Cardiac muscle cell (in vitro differentiated cells and primary cell): ENCODE results near the gene FHOD3. TPM values are rescaled to one million over a fixed set of nuclear protein-coding genes. Genes with fewer than 3 reads are reported as not detected.

ENCODE experiments used
- DNase-seq, 2 donors: peaks; one replicate each; pipeline versions ENCODE4 v3.0.0 to v3.0.0-alpha.2; 2010 to 2017; ENCODE audit warnings: low read depth in 1 of 2, low spot score in 1 of 2
- H3K27ac ChIP-seq: fragments of 200-600 bp; sonication (generic); 2 replicates; pipeline ENCODE4 v1.5.1; 2016
- H3K27me3 ChIP-seq: fragments of 200-600 bp; sonication (generic); 2 replicates; pipeline ENCODE4 v1.6.0; 2016; ENCODE audit warnings: control low read depth
- H3K36me3 ChIP-seq: fragments of 200-600 bp; sonication (generic); 2 replicates; pipeline ENCODE4 v1.5.1; 2016; ENCODE audit warnings: control low read depth
- H3K4me1 ChIP-seq: fragments of 200-600 bp; sonication (generic); 2 replicates; pipeline ENCODE4 v1.8.1; 2017; ENCODE audit warnings: low read depth, mild to moderate bottlenecking, mixed run types
- H3K4me3 ChIP-seq: fragments of 200-600 bp; sonication (generic); 2 replicates; pipeline ENCODE4 v1.5.1; 2016; ENCODE audit warnings: mild to moderate bottlenecking
- H3K9me3 ChIP-seq: fragments of 200-600 bp; sonication (generic); 2 replicates; pipeline ENCODE4 v1.5.1; 2017; ENCODE audit warnings: low read depth, mild to moderate bottlenecking, control low read depth
- polyA plus RNA-seq: library from polyadenylated mRNA; unstranded; fragments of >200 nt; fragmentation: Nextera tagmentation; extraction: Ambion mirVana; gene quantifications from 2 replicates; pipeline ENCODE4 v1.2.1, GENCODE V29; 2016
- total RNA-seq: library from RNA; depleted of rRNA; stranded (reverse); fragments of >200 nt; gene quantifications from 2 replicates; pipeline ENCODE4 v1.2.3, GENCODE V29; 2016
- TF ChIP-seq, protein P1 (sequence below): IDR thresholded peaks from 2 replicates; pipeline ENCODE4 v1.5.1; 2012; ENCODE audit warnings: low read depth, mild to moderate bottlenecking, low read length

The FHOD3 gene
- total and polyA plus RNA-seq, 2 experiments from 2014 or later: 127 to 347 TPM

DNA sequence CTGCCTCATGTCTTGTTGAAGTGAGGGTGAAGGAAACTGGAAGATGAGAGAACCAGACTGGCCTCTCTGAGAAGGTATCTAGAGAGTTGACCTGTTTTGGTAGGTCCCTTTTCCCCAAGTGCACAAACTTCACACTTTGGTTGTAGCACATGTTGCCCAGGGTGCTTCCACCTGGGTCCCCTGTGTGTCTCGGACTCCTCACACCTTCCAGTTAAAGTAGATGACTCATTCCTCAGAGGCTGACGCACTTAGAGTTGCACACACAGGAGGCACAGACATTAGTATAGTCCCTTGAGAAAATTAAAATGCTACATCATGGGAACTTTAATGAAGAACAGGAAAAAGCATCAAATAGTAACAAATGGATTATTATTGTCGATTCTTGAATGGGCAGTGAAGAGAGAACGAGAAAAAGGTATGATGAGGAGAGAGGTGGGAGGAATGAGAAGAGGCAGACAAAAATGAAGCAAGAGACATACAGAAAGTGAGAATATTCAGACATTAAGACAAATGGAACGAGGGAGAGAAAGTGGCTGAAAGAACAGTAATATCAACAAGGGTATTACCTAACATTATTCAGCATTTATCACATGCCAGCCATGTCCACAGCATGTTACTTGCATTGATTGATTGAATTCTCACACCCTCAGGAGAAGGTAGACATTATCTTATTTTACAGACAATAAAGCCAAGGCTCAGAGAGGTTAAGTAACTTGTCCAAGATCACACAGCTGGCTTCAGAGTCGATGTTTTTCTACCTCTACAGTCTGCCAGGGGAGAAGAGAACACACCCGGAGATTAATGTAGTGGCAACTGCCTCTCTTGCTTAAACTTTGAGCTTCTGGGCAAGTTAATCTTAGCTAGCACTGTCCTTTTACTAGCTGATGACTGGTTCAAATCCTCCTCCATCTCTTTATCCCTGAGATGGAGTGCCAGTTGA lies 68.6 kb downstream of the FHOD3 start:
- TF ChIP-seq, protein P1, sequence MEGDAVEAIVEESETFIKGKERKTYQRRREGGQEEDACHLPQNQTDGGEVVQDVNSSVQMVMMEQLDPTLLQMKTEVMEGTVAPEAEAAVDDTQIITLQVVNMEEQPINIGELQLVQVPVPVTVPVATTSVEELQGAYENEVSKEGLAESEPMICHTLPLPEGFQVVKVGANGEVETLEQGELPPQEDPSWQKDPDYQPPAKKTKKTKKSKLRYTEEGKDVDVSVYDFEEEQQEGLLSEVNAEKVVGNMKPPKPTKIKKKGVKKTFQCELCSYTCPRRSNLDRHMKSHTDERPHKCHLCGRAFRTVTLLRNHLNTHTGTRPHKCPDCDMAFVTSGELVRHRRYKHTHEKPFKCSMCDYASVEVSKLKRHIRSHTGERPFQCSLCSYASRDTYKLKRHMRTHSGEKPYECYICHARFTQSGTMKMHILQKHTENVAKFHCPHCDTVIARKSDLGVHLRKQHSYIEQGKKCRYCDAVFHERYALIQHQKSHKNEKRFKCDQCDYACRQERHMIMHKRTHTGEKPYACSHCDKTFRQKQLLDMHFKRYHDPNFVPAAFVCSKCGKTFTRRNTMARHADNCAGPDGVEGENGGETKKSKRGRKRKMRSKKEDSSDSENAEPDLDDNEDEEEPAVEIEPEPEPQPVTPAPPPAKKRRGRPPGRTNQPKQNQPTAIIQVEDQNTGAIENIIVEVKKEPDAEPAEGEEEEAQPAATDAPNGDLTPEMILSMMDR: no peak
- no peaks in the 10 kb centered on the region for H3K27me3 ChIP-seq
- peaks cover 36% of the 10 kb centered on the region for H3K4me1 ChIP-seq
- no peak for DNase-seq
- H3K4me3 ChIP-seq: no peak overlapping the region
- no peaks in the 10 kb centered on the region for H3K9me3 ChIP-seq
- peak overlapping the region; percentile 92 for H3K27ac ChIP-seq
- H3K36me3 ChIP-seq: peaks cover 4% of the 10 kb centered on the region

DNA sequence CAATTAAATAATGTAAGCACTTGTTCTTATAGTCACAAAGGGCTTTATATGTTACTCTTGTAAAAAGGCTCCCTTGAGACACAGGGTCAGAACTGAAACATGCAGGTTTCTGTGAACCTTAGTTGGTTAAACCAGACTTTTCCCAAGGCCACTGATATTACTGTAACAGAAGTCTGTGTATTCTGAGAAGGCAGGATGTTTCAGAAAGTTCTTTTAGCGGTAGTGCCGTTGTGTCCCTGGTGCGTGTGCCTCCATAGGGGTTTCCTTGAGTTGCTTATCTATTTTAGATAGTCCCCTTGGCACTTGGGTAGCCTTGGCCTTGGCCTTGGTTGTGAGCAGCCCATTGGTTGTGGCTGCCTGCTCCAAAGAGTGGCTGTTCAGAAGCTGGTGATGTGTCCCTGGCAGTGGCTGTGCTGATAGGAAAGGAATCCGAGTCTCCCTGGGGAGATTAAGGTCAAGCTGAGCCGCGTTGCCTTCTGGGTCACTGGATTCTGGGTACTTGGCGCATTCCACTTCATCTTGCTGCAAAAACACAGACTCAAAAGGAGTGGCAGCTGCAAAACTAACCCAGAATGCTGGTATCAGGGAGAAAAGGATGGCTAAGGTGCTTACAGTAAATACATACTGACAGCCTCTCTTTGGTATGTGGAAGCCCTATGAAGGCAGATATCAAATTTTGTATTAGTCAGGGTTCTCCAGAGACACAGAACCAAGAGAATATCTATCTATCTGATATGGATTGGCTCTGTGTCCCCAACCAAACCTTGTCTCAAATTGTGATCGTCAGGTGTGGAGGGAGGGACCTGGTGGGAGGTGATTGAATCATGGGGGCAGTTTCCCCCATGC lies 69.7 kb downstream of the FHOD3 start:
- Histone ChIP-seq H3K4me3 (no peak overlapping the region), H3K4me1 (peaks cover 38% of the 10 kb centered on the region), H3K36me3 (peaks cover 4% of the 10 kb centered on the region), H3K9me3 (no peaks in the 10 kb centered on the region), H3K27me3 (no peaks in the 10 kb centered on the region), H3K27ac (peak overlapping the region; percentile 92)
- TF ChIP-seq, protein P1: no peak
- peak; percentile 50 to 70 for DNase-seq

DNA sequence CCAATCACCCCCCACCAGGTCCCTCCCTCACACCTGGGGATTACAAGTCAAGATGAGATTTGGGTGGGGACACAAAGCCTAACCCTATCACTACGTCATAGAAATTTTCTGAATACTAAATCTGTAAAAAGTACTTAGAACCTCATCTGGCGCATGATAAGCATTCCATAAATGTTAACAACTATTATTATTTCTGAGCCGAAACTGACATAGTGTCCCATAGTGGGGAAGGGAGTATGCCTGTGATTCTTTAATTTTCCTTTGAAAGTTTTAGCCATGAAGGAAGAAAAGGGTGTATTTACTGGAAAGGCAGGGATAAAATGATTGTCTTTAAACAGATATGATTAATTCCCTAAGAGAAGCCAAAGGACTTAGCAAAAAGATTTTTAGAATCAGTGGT lies 71.4 kb downstream of the FHOD3 start:
- Histone ChIP-seq H3K27me3 (no peaks in the 10 kb centered on the region), H3K9me3 (no peaks in the 10 kb centered on the region), H3K4me1 (peaks cover 48% of the 10 kb centered on the region), H3K36me3 (peaks cover 6% of the 10 kb centered on the region), H3K4me3 (no peak overlapping the region), H3K27ac (no peak overlapping the region)
- TF ChIP-seq, protein P1: no peak
- no peak for DNase-seq

GRCh38 chr18:36372903-36373311 lies 75.4 kb downstream of the FHOD3 start:
- peaks cover 32% of the 10 kb centered on the region for H3K4me1 ChIP-seq
- no peak overlapping the region for H3K4me3 ChIP-seq
- no peaks in the 10 kb centered on the region for H3K27me3 ChIP-seq
- H3K9me3 ChIP-seq: no peaks in the 10 kb centered on the region
- DNase-seq: peak in 1 of 2 donors; percentile 97
- peak overlapping the region; percentile 43 for H3K27ac ChIP-seq
- peaks cover 8% of the 10 kb centered on the region for H3K36me3 ChIP-seq
- TF ChIP-seq, protein P1: peak; percentile 57

GRCh38 chr18:36374262-36374661 lies 76.7 kb downstream of the FHOD3 start:
- Histone ChIP-seq H3K9me3 (no peaks in the 10 kb centered on the region), H3K36me3 (peaks cover 8% of the 10 kb centered on the region), H3K4me1 (peaks cover 45% of the 10 kb centered on the region), H3K4me3 (no peak overlapping the region), H3K27ac (peak overlapping the region; percentile 23), H3K27me3 (no peaks in the 10 kb centered on the region)
- DNase-seq: peak in 1 of 2 donors; percentile 34
- TF ChIP-seq, protein P1: no peak
